Lung (tissue), 12 donors: Measurements from ENCODE around the gene SLC24A5. TPM values are rescaled to one million over a fixed set of nuclear protein-coding genes. Genes with fewer than 3 reads are reported as not detected.

Source experiments
- ATAC-seq: fragments of 200-7000 bp; cut with Tn5 transposase; one replicate; pipeline ENCODE4 v1.9.1; 2020; ENCODE audit warnings: moderate number of reproducible peaks; ENCODE audit not compliant: insufficient read depth, low FRiP score
- DNase-seq, 3 donors: peaks; one replicate each; pipeline ENCODE4 v3.0.0-alpha.2; 2013 to 2017
- H3K27ac ChIP-seq, 2 donors: one replicate each; pipeline ENCODE4 v1.5.1; 2013; ENCODE audit warnings: mild to moderate bottlenecking in 2 of 2, moderate library complexity in 2 of 2, control low read depth in 1 of 2, inconsistent platforms in 1 of 2, low read depth in 1 of 2, low read length in 1 of 2
- H3K27me3 ChIP-seq, 3 donors: one replicate each; pipeline ENCODE4 v1.5.1; 2013; ENCODE audit warnings: low read length in 2 of 3; ENCODE audit not compliant: control insufficient read depth in 3 of 3, insufficient read depth in 3 of 3
- H3K36me3 ChIP-seq, 4 donors: one replicate each; pipeline ENCODE4 v1.5.1; 2013; ENCODE audit warnings: low read length in 4 of 4, mild to moderate bottlenecking in 1 of 4, moderate library complexity in 1 of 4; ENCODE audit not compliant: control insufficient read depth in 4 of 4, insufficient read depth in 4 of 4
- H3K4me1 ChIP-seq, 5 donors: one replicate each; pipeline ENCODE4 v1.5.1; 2013; ENCODE audit warnings: low read length in 5 of 5, mild to moderate bottlenecking in 2 of 5, moderate library complexity in 1 of 5; ENCODE audit not compliant: control insufficient read depth in 5 of 5, insufficient read depth in 5 of 5
- H3K4me3 ChIP-seq: one replicate; pipeline ENCODE4 v1.5.1; 2013; ENCODE audit warnings: mild to moderate bottlenecking, control low read depth, moderate library complexity
- H3K9ac ChIP-seq, 2 donors: one replicate each; pipeline ENCODE4 v1.5.1; 2013; ENCODE audit warnings: low read length in 2 of 2, control low read depth in 1 of 2; ENCODE audit not compliant: insufficient read depth in 1 of 2
- H3K9me3 ChIP-seq, 4 donors: one replicate each; pipeline ENCODE4 v1.5.1; 2013; ENCODE audit warnings: low read length in 3 of 4, mild to moderate bottlenecking in 1 of 4, moderate library complexity in 1 of 4; ENCODE audit not compliant: control insufficient read depth in 4 of 4, insufficient read depth in 3 of 4
- CTCF ChIP-seq: IDR thresholded peaks from 2 replicates; pipeline ENCODE4 v1.5.1; 2012; ENCODE audit warnings: mild to moderate bottlenecking; ENCODE audit errors: control extremely low read depth, extremely low read depth
- WGBS, 2 donors: extraction: QIAGEN DNeasy Blood & Tissue Kit; methylation state at CpG; one replicate each; pipeline ENCODE4 v1.1.7; 2013; 5-methylcytosine and 5-hydroxymethylcytosine counted together
- polyA plus RNA-seq, 2 donors: library from polyadenylated mRNA; stranded (reverse); fragments of 200-250 nt; gene quantifications; one replicate each; pipeline ENCODE4 v1.2.1, GENCODE V29; 2013
- total RNA-seq, 2 donors: library from RNA; depleted of rRNA in 1 of 2; stranded (reverse); fragments of >200 nt in 1 of 2; gene quantifications; one replicate each; pipeline ENCODE4 v1.2.1, GENCODE V29; 2014 to 2021
- donor health status: control.
- donor health status: control.
- donor health status: Bipolar disorder and iron deficiency.
- donor health status: healthy.
- donor health status: DM: yes; HTN: yes; CAD: no.

SLC24A5 gene
- total and polyA plus RNA-seq, 4 donors, result 0.05 to 0.10 TPM; not detected in 2

GRCh38 chr15:48153526-48153925 lies 32.7 kb downstream of the SLC24A5 start:
- whole genome bisulfite sequencing, 2 donors, result 97 to 98% methylated on average over 2 of the region's 2 CpGs
- DNase-seq (no peak), ATAC-seq (no peak)
- Histone ChIP-seq H3K36me3 (no peaks in the 10 kb centered on the region), H3K9me3 (no peaks in the 10 kb centered on the region), H3K4me3 (no peak overlapping the region), H3K4me1 (no peaks in the 10 kb centered on the region), H3K27ac (no peak overlapping the region), H3K27me3 (no peaks in the 10 kb centered on the region), H3K9ac (no peak overlapping the region)
- no peak for TF ChIP-seq CTCF

GRCh38 chr15:48168616-48169015 lies 47.8 kb downstream of the SLC24A5 start:
- Histone ChIP-seq H3K36me3 (no peaks in the 10 kb centered on the region), H3K4me3 (no peak overlapping the region), H3K27me3 (no peaks in the 10 kb centered on the region), H3K9me3 (no peaks in the 10 kb centered on the region), H3K9ac (no peak overlapping the region), H3K27ac (no peak overlapping the region), H3K4me1 (no peaks in the 10 kb centered on the region)
- DNase-seq (no peak), ATAC-seq (no peak)
- no peak for TF ChIP-seq CTCF
- WGBS, 2 donors, result 63% methylated on average over 3 of the region's 3 CpGs

GRCh38 chr15:48170981-48171380 lies 50.2 kb downstream of the SLC24A5 start:
- ATAC-seq (no peak), DNase-seq (no peak)
- no peaks in the 10 kb centered on the region for H3K36me3 ChIP-seq
- H3K4me3 ChIP-seq, result no peak overlapping the region
- no peaks in the 10 kb centered on the region for H3K4me1 ChIP-seq
- H3K27me3 ChIP-seq, result no peaks in the 10 kb centered on the region
- 95% methylated on average over 1 of the region's 1 CpG for WGBS, 2 donors
- H3K9ac ChIP-seq, result no peak overlapping the region
- no peaks in the 10 kb centered on the region for H3K9me3 ChIP-seq
- no peak overlapping the region for H3K27ac ChIP-seq
- TF ChIP-seq CTCF, result no peak

GRCh38 chr15:48175126-48175525 lies 54.3 kb downstream of the SLC24A5 start:
- no peak overlapping the region for H3K9ac ChIP-seq
- 96% methylated on average over 3 of the region's 3 CpGs for WGBS, 2 donors
- H3K4me1 ChIP-seq, result peaks cover 0 to 7% (median 0%) of the 10 kb centered on the region in 5 donors
- DNase-seq, result no peak
- no peak overlapping the region for H3K27ac ChIP-seq
- no peak for TF ChIP-seq CTCF
- no peaks in the 10 kb centered on the region for H3K9me3 ChIP-seq
- H3K27me3 ChIP-seq, result peaks cover 0 to 20% (median 18%) of the 10 kb centered on the region in 3 donors
- no peaks in the 10 kb centered on the region for H3K36me3 ChIP-seq
- ATAC-seq, result no peak
- no peak overlapping the region for H3K4me3 ChIP-seq
